Neural cell (in vitro differentiated cells): ENCODE results near the gene PACSIN2.
"Not testable (repeated sequence)": the region's sequence is repeated elsewhere in the genome, so short reads cannot be mapped to it uniquely, and the experiment has no call there.

Experiments used
- CTCF ChIP-seq: fragments of 450-650 bp; IDR thresholded peaks from 2 replicates; pipeline ENCODE4 v1.5.1; 2014; ENCODE audit warnings: antibody characterized with exemption, mild to moderate bottlenecking, moderate library complexity; ENCODE audit not compliant: poor library complexity, severe bottlenecking
- EP300 ChIP-seq: fragments of 450-650 bp; conservative IDR thresholded peaks from 2 replicates; pipeline ENCODE4 v1.6.1; 2014; ENCODE audit warnings: antibody characterized with exemption, mild to moderate bottlenecking, moderate library complexity; ENCODE audit not compliant: poor library complexity, severe bottlenecking
- EZH2 ChIP-seq: fragments of 200-600, 300-800 bp; shearing (Covaris generic), sonication (generic); IDR thresholded peaks from 2 replicates; pipeline ENCODE4 v1.6.1; 2014; ENCODE audit warnings: antibody characterized with exemption, low read length, borderline replicate concordance, mild to moderate bottlenecking; ENCODE audit not compliant: insufficient read depth, poor library complexity, severe bottlenecking
- MXI1 ChIP-seq: fragments of 450-650 bp; conservative IDR thresholded peaks from 2 replicates; pipeline ENCODE4 v1.6.1; 2014; ENCODE audit warnings: antibody characterized with exemption, mild to moderate bottlenecking; ENCODE audit not compliant: poor library complexity, severe bottlenecking
- POLR2AphosphoS5 ChIP-seq: IDR thresholded peaks from 2 replicates; pipeline ENCODE4 v1.6.1; 2012
- RAD21 ChIP-seq: fragments of 450-650 bp; conservative IDR thresholded peaks from 2 replicates; pipeline ENCODE4 v1.6.1; 2014; ENCODE audit warnings: antibody characterized with exemption, mild to moderate bottlenecking, moderate library complexity
- REST ChIP-seq: IDR thresholded peaks from 2 replicates; pipeline ENCODE4 v1.6.1; 2012; ENCODE audit warnings: borderline replicate concordance
- SMC3 ChIP-seq: fragments of 450-650 bp; conservative IDR thresholded peaks from 2 replicates; pipeline ENCODE4 v1.6.1; 2014; ENCODE audit warnings: antibody characterized with exemption, mild to moderate bottlenecking, moderate library complexity; ENCODE audit not compliant: poor library complexity
- TAF1 ChIP-seq: IDR thresholded peaks from 2 replicates; pipeline ENCODE4 v1.6.1; 2012; ENCODE audit warnings: low read depth

GRCh38 chr22:43016150-43016549 lies 1.2 kb upstream of the PACSIN2 start:
- TF ChIP-seq CTCF, EP300, SMC3, MXI1, RAD21, POLR2AphosphoS5, TAF1, REST, EZH2: not testable (repeated sequence)
